Activated CD4-positive, alpha-beta T cell treated with anti-CD3 and anti-CD28 coated beads, Interleukin-2, amount 50 U/mL, for 24 hours (primary cell): ENCODE measurements around the gene ZMYM2.
"Not testable (repeated sequence)": the region's sequence is repeated elsewhere in the genome, so short reads cannot be mapped to it uniquely, and the experiment has no call there.

Source experiments
- DNase-seq, 2 donors: peaks; one replicate each; pipeline ENCODE4 v3.0.0-alpha.2; 2020; ENCODE audit warnings: low read depth in 1 of 2, low spot score in 1 of 2

The ZMYM2 gene

GRCh38 chr13:19958155-19959111 is at the start of gene ZMYM2:
Gene ZMYM2 (plus strand): TSS chr13:19958727. CDS start chr13:19993073, 34,346 bp downstream.
- peak; percentile 94 for DNase-seq

GRCh38 chr13:19910336-19911072 is 48.0 kb upstream of the ZMYM2 start:
- no peak for DNase-seq

- DNase-seq, result no peak
These were observed 31.3 kb upstream of the ZMYM2 start for GRCh38 chr13:19927117-19927748.

- DNase-seq, result no peak
These were observed 18.4 kb upstream of the ZMYM2 start for GRCh38 chr13:19940106-19940505.

DNA sequence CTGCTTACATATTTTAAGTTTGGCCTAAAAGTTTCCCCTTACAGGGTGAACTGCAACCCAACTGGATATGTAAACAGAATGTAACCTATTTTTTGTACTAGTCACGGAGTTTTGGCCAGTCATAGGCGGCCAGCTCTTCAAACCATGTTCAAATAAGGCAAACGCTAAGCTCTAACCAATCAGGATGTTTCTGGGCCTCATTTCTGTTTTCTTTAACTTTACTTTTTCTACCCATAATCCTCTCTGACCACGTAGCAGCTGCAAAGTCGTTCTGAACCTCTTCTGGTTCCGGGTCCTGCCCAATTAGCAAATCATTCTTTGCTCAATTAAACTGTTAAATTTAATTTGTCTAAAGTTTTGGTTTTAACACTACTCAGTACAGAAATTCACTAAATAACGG is 8.2 kb upstream of the ZMYM2 start:
- no peak for DNase-seq

GRCh38 chr13:19952850-19953249 is 5.7 kb upstream of the ZMYM2 start:
- no peak for DNase-seq

- DNase-seq, result no peak
These were observed 2.5 kb upstream of the ZMYM2 start for GRCh38 chr13:19955873-19956559.

- peak; percentile 61 to 78 for DNase-seq
These were observed 990 bp upstream of the ZMYM2 start for GRCh38 chr13:19957320-19958154.

DNA sequence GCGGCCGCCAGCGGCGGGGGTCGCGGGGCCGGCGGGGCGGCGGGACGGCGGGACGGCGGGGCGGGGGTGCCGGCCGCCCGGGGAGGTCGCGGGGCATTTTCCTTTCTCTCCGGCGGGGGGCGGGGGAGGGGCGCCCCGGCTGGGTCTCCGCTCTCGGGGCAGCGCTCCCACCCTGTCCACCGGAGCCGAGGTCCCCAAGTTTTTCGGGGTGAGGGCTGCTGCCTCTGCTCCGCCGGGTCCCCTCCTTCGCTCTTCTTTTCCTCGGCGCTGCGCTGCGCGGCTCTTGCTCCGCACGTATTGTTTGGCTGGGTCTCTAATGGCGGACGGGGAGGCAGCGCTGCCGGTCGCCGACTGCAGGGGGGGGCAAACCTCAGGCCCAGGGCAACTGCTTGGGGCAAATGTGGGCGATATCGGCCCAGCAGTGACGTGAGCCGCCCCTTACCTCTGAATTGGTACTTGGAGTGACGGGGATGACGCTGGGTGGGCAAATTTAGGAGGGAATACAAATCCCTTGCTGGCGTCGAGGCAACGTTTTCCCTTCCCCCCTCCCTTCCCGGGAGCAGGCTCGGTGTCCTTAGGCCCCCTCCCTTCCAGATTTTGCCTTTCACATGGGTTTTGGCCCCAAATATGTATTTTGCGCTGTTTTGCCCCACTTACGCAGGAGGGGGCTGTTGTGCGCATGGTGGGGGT is 759 bp downstream of the ZMYM2 start:
- peak; percentile 48 to 51 for DNase-seq

GRCh38 chr13:19959831-19960652 is 1.5 kb downstream of the ZMYM2 start:
- peak; percentile 67 to 82 for DNase-seq

- DNase-seq, result no peak
These were observed 2.1 kb downstream of the ZMYM2 start for GRCh38 chr13:19960653-19960976.

DNA sequence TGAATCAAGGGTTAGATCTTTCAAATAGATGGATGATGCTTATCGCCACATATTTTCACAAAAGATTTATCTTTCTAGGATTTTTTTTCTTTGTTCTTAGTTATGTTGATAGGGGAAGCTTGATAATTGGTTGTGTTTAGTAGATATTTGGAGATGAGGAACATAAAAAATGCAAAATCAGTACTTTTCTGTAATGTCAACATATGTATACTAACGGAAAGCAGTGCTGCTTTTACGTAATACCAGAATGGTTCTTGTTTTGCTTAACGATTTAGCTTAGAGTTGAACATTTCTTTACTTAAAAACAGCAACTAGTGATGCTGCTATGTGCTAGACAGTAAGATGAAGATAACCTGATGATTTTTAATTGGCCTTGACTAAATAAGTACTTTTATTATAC is 3.0 kb downstream of the ZMYM2 start:
- DNase-seq, result no peak

GRCh38 chr13:19961924-19962323 is 3.4 kb downstream of the ZMYM2 start:
- DNase-seq, result no peak

GRCh38 chr13:19962894-19963293 is 4.4 kb downstream of the ZMYM2 start:
- DNase-seq, result no peak

GRCh38 chr13:19967621-19968020 is 9.1 kb downstream of the ZMYM2 start:
- no peak for DNase-seq

DNA sequence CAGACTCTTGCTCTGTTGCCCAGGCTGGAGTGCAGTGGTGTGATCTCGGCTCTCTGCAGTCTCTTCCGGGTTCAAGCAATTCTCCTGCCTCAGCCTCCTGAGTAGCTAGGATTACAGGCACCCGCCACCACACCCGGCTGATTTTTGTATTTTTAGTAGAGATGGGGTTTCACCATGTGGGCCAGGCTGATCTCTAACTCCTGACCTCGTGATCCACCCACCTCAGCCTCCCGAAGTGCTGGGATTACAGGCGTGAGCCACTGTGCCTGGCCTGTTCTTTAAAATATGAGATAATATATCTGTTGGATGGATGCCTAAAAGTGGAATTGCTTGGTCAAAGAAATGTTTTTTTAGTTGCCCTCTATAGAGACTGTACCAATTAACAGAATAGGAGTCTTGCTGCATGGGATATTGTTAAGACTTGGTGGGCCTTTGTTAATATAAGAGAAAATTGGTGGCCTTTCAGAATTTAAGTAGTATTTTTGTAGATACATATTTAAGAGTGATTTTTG is 16.0 kb downstream of the ZMYM2 start:
- not testable (repeated sequence) for DNase-seq

DNA sequence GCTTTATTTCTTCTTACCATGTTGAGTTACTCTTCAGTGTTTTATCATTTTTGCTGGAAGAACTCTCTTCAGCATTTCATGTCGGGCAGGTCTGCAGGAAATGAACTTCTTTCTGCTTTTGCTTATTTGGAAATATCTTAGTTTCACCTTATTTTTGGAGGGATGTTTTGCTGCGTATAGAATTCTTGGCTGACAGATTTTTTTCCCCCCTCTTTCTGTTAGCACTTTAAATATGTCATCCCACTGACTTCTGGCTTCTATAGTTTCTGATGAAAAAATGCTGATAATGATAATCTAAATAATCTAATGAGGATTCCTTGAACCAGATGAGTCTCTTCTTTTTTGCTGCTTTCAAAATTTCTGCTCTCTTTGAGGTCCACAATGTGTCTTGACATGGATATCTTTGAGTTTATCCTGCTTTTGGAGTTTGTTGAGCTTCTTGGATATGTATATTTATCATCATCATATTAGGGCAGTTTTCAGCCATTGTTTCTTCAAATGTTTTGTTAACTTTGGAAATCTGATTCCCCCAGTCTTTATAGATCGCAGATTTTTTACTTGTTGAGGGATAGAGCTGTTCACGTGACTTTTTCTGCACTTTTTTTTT is 20.4 kb downstream of the ZMYM2 start:
- DNase-seq, result no peak

DNA sequence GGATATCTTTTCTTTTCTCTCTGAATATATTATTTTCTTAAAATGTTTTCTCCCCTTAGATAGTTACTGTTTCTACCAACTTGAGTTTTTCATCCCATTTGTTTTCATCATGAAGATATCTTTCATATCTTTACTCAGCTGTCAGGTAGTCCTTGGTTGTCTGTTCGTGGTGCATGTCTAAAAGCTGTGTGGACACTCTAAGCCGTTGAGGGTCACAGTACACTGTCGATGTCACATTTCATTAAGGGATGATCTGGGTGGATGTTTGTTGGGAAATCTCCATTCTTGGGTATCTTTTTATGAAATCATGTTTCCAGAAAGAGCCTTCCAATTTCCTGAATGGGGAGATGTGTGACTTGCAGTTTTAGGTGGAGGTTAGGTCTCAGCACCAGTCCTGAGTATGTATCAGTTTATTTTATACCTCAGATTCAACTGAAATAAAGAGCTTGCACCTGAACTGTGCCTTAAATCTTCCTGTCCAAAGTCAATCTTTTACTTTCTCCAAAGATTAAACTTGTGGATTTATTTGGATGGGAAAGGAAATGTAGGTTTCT is 23.2 kb downstream of the ZMYM2 start:
- no peak for DNase-seq
